GM23248 (cell line): ENCODE results near the gene FGFR2. TPM values are rescaled to one million over a fixed set of nuclear protein-coding genes. Genes with fewer than 3 reads are reported as not detected.

Source experiments
- DNase-seq: peaks from one replicate; pipeline ENCODE4 v3.0.0-alpha.2; 2015
- H2AFZ ChIP-seq: fragments of 200-600 bp; sonication (generic); 2 replicates; pipeline ENCODE4 v1.6.1; 2016; ENCODE audit warnings: antibody characterized with exemption
- H3F3A ChIP-seq: fragments of 200-600 bp; sonication (generic); 2 replicates; pipeline ENCODE4 v1.6.1; 2016; ENCODE audit warnings: mild to moderate bottlenecking, antibody characterized with exemption, mixed run types; ENCODE audit not compliant: insufficient read depth
- H3K27ac ChIP-seq: fragments of 200-600 bp; sonication (generic); 2 replicates; pipeline ENCODE4 v1.5.1; 2016; ENCODE audit warnings: mild to moderate bottlenecking
- H3K27me3 ChIP-seq: fragments of 200-600 bp; sonication (generic); replicated peaks from 2 replicates; pipeline ENCODE4 v1.6.1; 2016; ENCODE audit warnings: mild to moderate bottlenecking; ENCODE audit not compliant: insufficient read depth
- H3K36me3 ChIP-seq: fragments of 200-600 bp; sonication (generic); 2 replicates; pipeline ENCODE4 v1.6.1; 2016; ENCODE audit warnings: low read depth, mild to moderate bottlenecking
- H3K4me1 ChIP-seq: fragments of 200-600 bp; sonication (generic); 2 replicates; pipeline ENCODE4 v1.6.1; 2016; ENCODE audit warnings: mild to moderate bottlenecking; ENCODE audit not compliant: insufficient read depth
- H3K4me2 ChIP-seq: fragments of 200-600 bp; sonication (generic); one replicate; pipeline ENCODE4 v1.6.1; 2016; ENCODE audit warnings: mild to moderate bottlenecking; ENCODE audit not compliant: unreplicated experiment
- H3K4me3 ChIP-seq: fragments of 200-600 bp; sonication (generic); 2 replicates; pipeline ENCODE4 v1.5.1; 2016; ENCODE audit warnings: mild to moderate bottlenecking
- H3K79me2 ChIP-seq: fragments of 200-600 bp; sonication (generic); 2 replicates; pipeline ENCODE4 v1.6.1; 2016; ENCODE audit warnings: mild to moderate bottlenecking; ENCODE audit not compliant: insufficient read depth
- H3K9ac ChIP-seq: fragments of 200-600 bp; sonication (generic); 2 replicates; pipeline ENCODE4 v1.6.1; 2016; ENCODE audit warnings: mild to moderate bottlenecking
- H3K9me2 ChIP-seq: fragments of 200-600 bp; sonication (generic); 2 replicates; pipeline ENCODE4 v1.6.1; 2016; ENCODE audit warnings: mixed run types, mild to moderate bottlenecking, moderate library complexity; ENCODE audit not compliant: insufficient read depth
- H3K9me3 ChIP-seq: fragments of 200-600 bp; sonication (generic); one replicate; pipeline ENCODE4 v1.6.1; 2017; ENCODE audit warnings: low read depth
- H4K20me1 ChIP-seq: fragments of 200-600 bp; sonication (generic); 2 replicates; pipeline ENCODE4 v1.6.0; 2016; ENCODE audit not compliant: insufficient read depth
- EZH2 ChIP-seq: fragments of 200-600 bp; sonication (generic); IDR thresholded peaks from 2 replicates; pipeline ENCODE4 v1.6.1; 2018; ENCODE audit warnings: antibody characterized with exemption, mild to moderate bottlenecking; ENCODE audit not compliant: insufficient read depth, poor library complexity, severe bottlenecking
- EZH2phosphoT487 ChIP-seq: fragments of 200-600 bp; sonication (generic); IDR thresholded peaks from 2 replicates; pipeline ENCODE4 v1.6.1; 2018; ENCODE audit warnings: antibody characterized with exemption, moderate library complexity, mild to moderate bottlenecking, low read depth; ENCODE audit not compliant: insufficient read depth
- WGBS, 2 experiments: methylation state at CpG; one replicate each; pipeline ENCODE4 v1.1.6; 2015 to 2017; ENCODE audit warnings: low lambda C conversion rate in 2 of 2, low coverage in 1 of 2; ENCODE audit errors: missing lambda C conversion rate in 2 of 2; 5-methylcytosine and 5-hydroxymethylcytosine counted together
- in situ Hi-C: fragments of 300-500 bp; cut with MboI; formaldehyde crosslinking; loops from 2 replicates; pipeline ENCODE4 v1.15.0; 2020
- polyA plus RNA-seq: library from polyadenylated mRNA; unstranded; fragments of >200 nt; fragmentation: Nextera tagmentation; extraction: Ambion mirVana; gene quantifications from 2 replicates; pipeline ENCODE4 v1.2.1, GENCODE V29; 2016
- total RNA-seq: library from RNA; depleted of rRNA; stranded (reverse); fragments of >200 nt; shearing (Covaris generic); gene quantifications from 2 replicates; pipeline ENCODE4 v1.2.3, GENCODE V29; 2014

FGFR2 gene
- total and polyA plus RNA-seq, 2 experiments from 2014 or later, result 0.15 TPM; not detected in 1

DNA sequence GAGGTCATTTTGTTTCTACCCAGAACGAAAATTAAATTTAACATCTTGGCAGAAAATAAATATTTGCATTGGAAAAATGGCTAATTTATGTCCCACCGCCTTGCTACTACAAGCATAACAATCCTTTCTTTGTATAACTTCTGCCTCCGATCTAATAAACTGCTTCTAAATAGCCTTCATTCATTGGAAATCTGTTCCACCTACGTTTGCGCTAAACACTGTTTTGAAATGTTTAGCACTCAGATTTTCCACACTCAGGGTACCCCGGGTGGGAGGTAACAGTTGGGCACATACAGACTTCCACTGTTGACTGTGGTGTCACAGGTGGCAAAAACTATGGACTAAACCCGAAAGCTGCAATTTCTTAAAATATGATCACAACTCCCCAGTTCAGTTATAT, 96.4 kb downstream of the FGFR2 start:
- Histone ChIP-seq H3K4me3 (no peak overlapping the region), H4K20me1 (no peaks in the 10 kb centered on the region), H3K27me3 (no peaks in the 10 kb centered on the region), H3K9me2 (no peaks in the 10 kb centered on the region), H3K9ac (no peak overlapping the region), H2AFZ (no peak overlapping the region), H3K9me3 (no peaks in the 10 kb centered on the region), H3K36me3 (no peaks in the 10 kb centered on the region), H3K79me2 (no peaks in the 10 kb centered on the region), H3K4me1 (no peaks in the 10 kb centered on the region), H3K27ac (no peak overlapping the region), H3K4me2 (no peak overlapping the region), H3F3A (no peaks in the 10 kb centered on the region)
- no peak for DNase-seq
- in situ Hi-C loops, result no loop called here
- 48 to 55% methylated on average over 7 of the region's 7 CpGs for WGBS, 2 experiments
- TF ChIP-seq EZH2 (no peak), EZH2phosphoT487 (no peak)

GRCh38 chr10:121500701-121501332, 97.4 kb downstream of the FGFR2 start:
- H3F3A ChIP-seq, result no peaks in the 10 kb centered on the region
- H3K27ac ChIP-seq, result no peak overlapping the region
- H2AFZ ChIP-seq, result no peak overlapping the region
- H3K4me2 ChIP-seq, result no peak overlapping the region
- in situ Hi-C loops, result no loop called here
- H3K9me3 ChIP-seq, result no peaks in the 10 kb centered on the region
- H3K79me2 ChIP-seq, result no peaks in the 10 kb centered on the region
- no peak overlapping the region for H3K4me3 ChIP-seq
- H4K20me1 ChIP-seq, result no peaks in the 10 kb centered on the region
- H3K36me3 ChIP-seq, result no peaks in the 10 kb centered on the region
- TF ChIP-seq EZH2phosphoT487, result no peak
- no peak for TF ChIP-seq EZH2
- H3K9me2 ChIP-seq, result no peaks in the 10 kb centered on the region
- no peaks in the 10 kb centered on the region for H3K27me3 ChIP-seq
- DNase-seq, result no peak
- 66% methylated on average over 16 of the region's 16 CpGs for WGBS, 2 experiments
- no peak overlapping the region for H3K9ac ChIP-seq
- H3K4me1 ChIP-seq, result no peaks in the 10 kb centered on the region

DNA sequence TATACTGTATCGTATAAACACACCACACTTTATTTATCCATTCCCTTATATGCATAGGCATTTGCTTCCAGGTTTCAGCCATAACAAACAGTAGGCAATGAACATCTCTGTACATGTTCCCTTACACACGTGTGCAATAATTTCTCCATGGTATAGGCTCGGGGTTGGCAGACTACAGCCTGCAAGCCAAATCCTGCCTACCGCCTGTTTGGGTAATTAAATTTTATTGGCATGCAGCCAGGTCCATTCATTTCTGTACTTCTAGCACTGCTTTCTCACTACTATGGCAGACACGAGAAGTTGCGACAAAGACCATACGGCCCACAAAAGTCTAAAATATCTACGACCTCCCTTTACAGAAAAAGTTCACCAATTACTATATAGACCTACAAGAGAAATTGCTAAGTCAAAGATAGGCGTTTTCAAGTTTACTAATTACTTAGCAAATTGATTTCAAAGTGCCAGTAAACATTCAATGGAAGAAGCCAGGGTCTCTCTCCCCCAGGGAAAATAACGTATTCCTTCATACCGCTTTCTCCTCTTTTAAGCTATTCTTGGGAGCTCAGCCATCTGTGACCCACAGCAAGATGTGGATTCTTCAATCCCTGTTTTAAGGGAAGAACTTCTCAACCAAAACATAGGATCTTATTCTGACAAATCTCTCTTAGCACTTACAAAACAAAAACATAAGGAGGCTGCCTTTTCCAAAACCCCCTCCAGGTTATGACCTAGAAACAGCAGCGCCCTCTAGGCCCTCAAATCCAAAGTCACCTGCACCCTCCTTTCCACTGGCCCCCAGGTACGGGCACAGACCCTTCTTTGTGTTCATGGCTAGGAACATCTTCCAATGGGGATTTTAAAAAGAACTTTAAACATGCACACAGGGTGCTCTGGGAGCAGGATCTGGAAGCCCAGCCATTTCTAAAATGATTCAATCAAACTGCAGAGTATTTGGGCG, 100.5 kb downstream of the FGFR2 start:
- Histone ChIP-seq H3K9ac (no peak overlapping the region), H2AFZ (no peak overlapping the region), H3K9me2 (no peaks in the 10 kb centered on the region), H3K4me3 (no peak overlapping the region), H3K4me2 (no peak overlapping the region), H3F3A (no peaks in the 10 kb centered on the region), H3K27ac (no peak overlapping the region), H4K20me1 (no peaks in the 10 kb centered on the region), H3K36me3 (no peaks in the 10 kb centered on the region), H3K27me3 (no peaks in the 10 kb centered on the region), H3K4me1 (no peaks in the 10 kb centered on the region), H3K79me2 (no peaks in the 10 kb centered on the region), H3K9me3 (no peaks in the 10 kb centered on the region)
- DNase-seq, result no peak
- 59 to 60% methylated on average over 14 of the region's 14 CpGs for WGBS, 2 experiments
- TF ChIP-seq EZH2 (no peak), EZH2phosphoT487 (no peak)
- in situ Hi-C loops, result no loop called here

DNA sequence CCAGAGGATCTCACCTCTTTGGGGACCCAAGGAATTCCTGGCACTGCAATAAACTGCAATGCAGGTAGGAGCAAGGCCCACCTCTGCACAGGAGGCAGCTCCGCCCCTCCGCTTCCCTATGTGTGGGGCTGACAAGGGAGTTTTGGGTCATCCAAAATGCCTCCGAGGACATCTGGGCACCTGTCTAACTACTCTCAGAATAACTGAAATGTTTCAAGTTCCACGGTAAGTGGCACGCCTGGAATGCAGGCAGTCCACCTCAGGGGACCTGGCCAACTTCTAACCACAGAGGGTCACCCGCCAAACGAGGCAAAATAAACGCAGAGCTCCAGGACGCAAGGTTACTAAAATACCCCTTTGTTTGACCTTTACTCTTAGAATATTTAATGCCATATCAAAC, 102.5 kb downstream of the FGFR2 start:
- DNase-seq, result no peak
- Histone ChIP-seq H2AFZ (no peak overlapping the region), H3K9ac (no peak overlapping the region), H3K27ac (no peak overlapping the region), H3K4me3 (no peak overlapping the region), H3K4me1 (no peaks in the 10 kb centered on the region), H4K20me1 (no peaks in the 10 kb centered on the region), H3F3A (no peaks in the 10 kb centered on the region), H3K27me3 (no peaks in the 10 kb centered on the region), H3K4me2 (no peak overlapping the region), H3K9me2 (no peaks in the 10 kb centered on the region), H3K9me3 (no peaks in the 10 kb centered on the region), H3K36me3 (no peaks in the 10 kb centered on the region), H3K79me2 (no peaks in the 10 kb centered on the region)
- TF ChIP-seq EZH2phosphoT487 (no peak), EZH2 (no peak)
- in situ Hi-C loops, result no loop called here
- 64 to 67% methylated on average over 9 of the region's 9 CpGs for WGBS, 2 experiments
